ENCODE data around the gene CCDC85A. TPM values are rescaled to one million over a fixed set of nuclear protein-coding genes. Genes with fewer than 3 reads are reported as not detected.

CCDC85A gene
- total and polyA plus RNA-seq, 2 of the 4 experiments (the other 2 are of a cell fraction), result 1.1 to 2.2 TPM

DNA sequence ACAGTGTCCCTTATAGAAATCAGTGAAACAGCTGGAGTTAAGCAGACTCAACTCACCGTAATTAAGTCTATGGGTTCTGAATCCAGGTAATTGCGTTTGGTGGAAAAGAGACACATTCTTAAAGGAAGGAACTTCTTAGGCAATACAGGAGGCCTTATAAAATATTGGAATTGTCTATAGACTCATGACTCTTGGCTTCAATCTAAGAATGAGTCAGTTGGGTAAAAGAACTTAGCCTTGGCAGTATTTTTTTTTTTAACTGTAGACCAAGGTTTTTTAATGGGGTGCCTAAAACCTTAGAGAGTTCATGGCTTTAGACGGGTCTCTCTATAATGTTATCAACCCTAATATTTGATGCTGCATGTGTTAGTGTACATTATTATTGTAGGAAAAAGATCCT lies 47.6 kb downstream of the CCDC85A start:
- H3K4ac ChIP-seq (ENCODE audit: low read depth, low read length), result no peak overlapping the region
- in situ Hi-C loops (cut with MboI; ENCODE audit: low sequenced_read_pairs), result no loop called here

More for the DNA sequence above, 47.6 kb downstream of the CCDC85A start:
- ATAC-seq (ENCODE audit: low read depth) (no peak), DNase-seq (no peak)
- Histone ChIP-seq H2AK9ac (replicated peaks; ENCODE audit: low read depth, low read length, poor library complexity) (no peak overlapping the region), H2BK15ac (ENCODE audit: low read depth, low read length) (no peak overlapping the region), H4K91ac (ENCODE audit: insufficient read depth, low read depth, low read length) (no peak overlapping the region), H4K20me1 (ENCODE audit: insufficient read depth, low read length) (no peaks in the 10 kb centered on the region), H2BK5ac (ENCODE audit: low read depth, low read length, poor library complexity, severe bottlenecking) (no peak overlapping the region), H2BK120ac (ENCODE audit: low read depth, low read length) (no peak overlapping the region), H3K4me3 (ENCODE audit: insufficient read depth, low read depth, low read length) (no peak overlapping the region), H3K18ac (ENCODE audit: low read depth, low read length) (no peak overlapping the region), H3K23ac (ENCODE audit: low read depth, low read length) (no peak overlapping the region), H2AFZ (replicated peaks; ENCODE audit: low read length, poor library complexity) (no peak overlapping the region), H3K56ac (ENCODE audit: extremely low read depth, insufficient read depth, low read length) (no peak overlapping the region), H4K5ac (ENCODE audit: low read depth, low read length) (no peak overlapping the region), H3K36me3 (ENCODE audit: control insufficient read depth, insufficient read depth, low read length) (no peaks in the 10 kb centered on the region), H3K27me3 (ENCODE audit: control insufficient read depth, insufficient read depth, low read length) (no peaks in the 10 kb centered on the region), H3K9me1 (ENCODE audit: insufficient read depth, low read length) (no peaks in the 10 kb centered on the region), H2AK5ac (ENCODE audit: low read depth, low read length) (no peak overlapping the region), H3K9me3 (ENCODE audit: control insufficient read depth, insufficient read depth, low read length) (no peaks in the 10 kb centered on the region), H3K4me2 (ENCODE audit: low read depth, low read length) (no peak overlapping the region), H3K14ac (replicated peaks; ENCODE audit: low read depth, low read length) (no peak overlapping the region), H2BK20ac (ENCODE audit: low read depth, low read length) (no peak overlapping the region), H3K27ac (ENCODE audit: insufficient read depth, low read length) (no peak overlapping the region), H3K9ac (ENCODE audit: low read depth, low read length) (no peak overlapping the region), H3K4me1 (ENCODE audit: control insufficient read depth, insufficient read depth, low read length) (no peaks in the 10 kb centered on the region), H4K8ac (ENCODE audit: low read depth in 2 of 2, low read length in 2 of 2) (no peak overlapping the region), H3K79me1 (ENCODE audit: low read depth in 1 of 2, low read length in 2 of 2) (no peaks in the 10 kb centered on the region)
- dilution Hi-C loops (cut with HindIII; ENCODE audit: low sequenced_read_pairs, unreplicated experiment), result no loop called here
- ChIA-PET POLR2A (ENCODE audit: unreplicated experiment) (no interaction called here), CTCF (no interaction called here)
- intact Hi-C loops (cut with micrococcal nuclease), result no loop called here
- no TSS peak for BruUV-seq (replicated peaks)
- no CpG with 5 or more reads among the region's 3 CpGs for WGBS, 2 experiments (ENCODE audit: extremely low coverage in 2 of 2, insufficient read length in 1 of 2)
- no peak for TF ChIP-seq USF2 (IDR thresholded peaks at IDR 0.05; ENCODE audit: low read depth, low read length)
- no peak for TF ChIP-seq RFX5 (IDR thresholded peaks at IDR 0.05; ENCODE audit: low read depth, low read length)
- no peak for TF ChIP-seq RCOR1 (IDR thresholded peaks at IDR 0.05; ENCODE audit: insufficient replicate concordance, low read length)
- TF ChIP-seq POLR2A (IDR thresholded peaks at IDR 0.05; ENCODE audit: low read depth, low read length), result no peak
- TF ChIP-seq SMC3 (IDR thresholded peaks at IDR 0.05; ENCODE audit: low read depth, low read length), result no peak
- TF ChIP-seq MXI1 (IDR thresholded peaks at IDR 0.05; ENCODE audit: borderline replicate concordance, low read depth, low read length), result no peak
- TF ChIP-seq BHLHE40 (IDR thresholded peaks at IDR 0.05; ENCODE audit: low read depth, low read length), result no peak
- no peak for TF ChIP-seq RAD21 (IDR thresholded peaks at IDR 0.05; ENCODE audit: low read length)
- no peak for TF ChIP-seq CEBPB (IDR thresholded peaks at IDR 0.05; ENCODE audit: low read depth, low read length)
- TF ChIP-seq CHD1 (IDR thresholded peaks at IDR 0.05; ENCODE audit: low read depth, low read length), result no peak
- no peak for TF ChIP-seq MAFK (IDR thresholded peaks at IDR 0.05; ENCODE audit: low read depth, low read length)
- no peak for TF ChIP-seq MAZ (IDR thresholded peaks at IDR 0.05; ENCODE audit: borderline replicate concordance, low read depth, low read length)
- TF ChIP-seq FOS (IDR thresholded peaks at IDR 0.05; ENCODE audit: low read depth, low read length), result no peak
- TF ChIP-seq, protein P1, sequence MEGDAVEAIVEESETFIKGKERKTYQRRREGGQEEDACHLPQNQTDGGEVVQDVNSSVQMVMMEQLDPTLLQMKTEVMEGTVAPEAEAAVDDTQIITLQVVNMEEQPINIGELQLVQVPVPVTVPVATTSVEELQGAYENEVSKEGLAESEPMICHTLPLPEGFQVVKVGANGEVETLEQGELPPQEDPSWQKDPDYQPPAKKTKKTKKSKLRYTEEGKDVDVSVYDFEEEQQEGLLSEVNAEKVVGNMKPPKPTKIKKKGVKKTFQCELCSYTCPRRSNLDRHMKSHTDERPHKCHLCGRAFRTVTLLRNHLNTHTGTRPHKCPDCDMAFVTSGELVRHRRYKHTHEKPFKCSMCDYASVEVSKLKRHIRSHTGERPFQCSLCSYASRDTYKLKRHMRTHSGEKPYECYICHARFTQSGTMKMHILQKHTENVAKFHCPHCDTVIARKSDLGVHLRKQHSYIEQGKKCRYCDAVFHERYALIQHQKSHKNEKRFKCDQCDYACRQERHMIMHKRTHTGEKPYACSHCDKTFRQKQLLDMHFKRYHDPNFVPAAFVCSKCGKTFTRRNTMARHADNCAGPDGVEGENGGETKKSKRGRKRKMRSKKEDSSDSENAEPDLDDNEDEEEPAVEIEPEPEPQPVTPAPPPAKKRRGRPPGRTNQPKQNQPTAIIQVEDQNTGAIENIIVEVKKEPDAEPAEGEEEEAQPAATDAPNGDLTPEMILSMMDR (conservative IDR thresholded peaks at IDR 0.05; ENCODE audit: low read depth, low read length), result no peak
- no peak for TF ChIP-seq ELK1 (IDR thresholded peaks at IDR 0.05; ENCODE audit: borderline replicate concordance, low read depth, low read length)
- no peak for TF ChIP-seq NFE2L2 (IDR thresholded peaks at IDR 0.05; ENCODE audit: low read depth, low read length)

Measured in IMR-90 (cell line).